ENCODE results near the gene SDC1. TPM values are rescaled to one million over a fixed set of nuclear protein-coding genes. Genes with fewer than 3 reads are reported as not detected.

The SDC1 gene
- polyA plus RNA-seq, 1 of the 3 experiments (the other 2 are of a cell fraction), result 122 TPM

GRCh38 chr2:20180676-20181648 is 44.0 kb downstream of the SDC1 start:
- no peaks in the 10 kb centered on the region for H3K79me2 ChIP-seq (ENCODE audit: insufficient read depth)
- no peak overlapping the region for H3K4me2 ChIP-seq
- H3F3A ChIP-seq (replicated peaks; ENCODE audit: insufficient read depth), result no peaks in the 10 kb centered on the region
- no peak overlapping the region for H3K27ac ChIP-seq (ENCODE audit: low read depth in 2 of 2, low read length in 1 of 2)
- WGBS (ENCODE audit: low lambda C conversion rate), result 97% methylated on average over 14 of the region's 17 CpGs
- H3K9me3 ChIP-seq, result no peaks in the 10 kb centered on the region
- no peak for DNase-seq
- peaks cover 4 to 23% of the 10 kb centered on the region in 2 experiments; a peak in 2 of 4 replicates for H3K4me1 ChIP-seq (ENCODE audit: control insufficient read depth in 1 of 2, insufficient read depth in 2 of 2, low read depth in 1 of 2, low read length in 1 of 2)
- H3K4me3 ChIP-seq (ENCODE audit: low read depth in 2 of 2, low read length in 1 of 2), result no peak overlapping the region
- H3K27me3 ChIP-seq (ENCODE audit: insufficient read depth), result no peaks in the 10 kb centered on the region
- no peaks in the 10 kb centered on the region for H3K9me2 ChIP-seq
- no peaks in the 10 kb centered on the region for H4K20me1 ChIP-seq (ENCODE audit: insufficient read depth)
- no peak overlapping the region for H3K9ac ChIP-seq
- CTCF ChIA-PET, result interaction anchor here (1.1 to 1.3 kb wide), 2 partner anchors 13 to 44 kb away, joined by 3 read pairs; partner anchors contain the start of gene SDC1
- POLR2A ChIA-PET, result no interaction called here
- no peak for TF ChIP-seq EP300 (IDR thresholded peaks at IDR 0.05; ENCODE audit: borderline replicate concordance in 1 of 2, low read depth in 1 of 2, low read length in 1 of 2)
- TF ChIP-seq TAF1 (IDR thresholded peaks at IDR 0.05; ENCODE audit: borderline replicate concordance, low read depth, low read length), result no peak
- no peak for TF ChIP-seq SIN3A (IDR thresholded peaks at IDR 0.05; ENCODE audit: borderline replicate concordance, low read depth, low read length)
- TF ChIP-seq RFX5 (IDR thresholded peaks at IDR 0.05; ENCODE audit: low read length), result no peak
- no peak for TF ChIP-seq RXRA (IDR thresholded peaks at IDR 0.05; ENCODE audit: borderline replicate concordance, low read depth)
- no peak for TF ChIP-seq YY1 (IDR thresholded peaks at IDR 0.05; ENCODE audit: low read depth)
- TF ChIP-seq GABPA (IDR thresholded peaks at IDR 0.05; ENCODE audit: low read depth), result no peak
- TF ChIP-seq, protein P1, sequence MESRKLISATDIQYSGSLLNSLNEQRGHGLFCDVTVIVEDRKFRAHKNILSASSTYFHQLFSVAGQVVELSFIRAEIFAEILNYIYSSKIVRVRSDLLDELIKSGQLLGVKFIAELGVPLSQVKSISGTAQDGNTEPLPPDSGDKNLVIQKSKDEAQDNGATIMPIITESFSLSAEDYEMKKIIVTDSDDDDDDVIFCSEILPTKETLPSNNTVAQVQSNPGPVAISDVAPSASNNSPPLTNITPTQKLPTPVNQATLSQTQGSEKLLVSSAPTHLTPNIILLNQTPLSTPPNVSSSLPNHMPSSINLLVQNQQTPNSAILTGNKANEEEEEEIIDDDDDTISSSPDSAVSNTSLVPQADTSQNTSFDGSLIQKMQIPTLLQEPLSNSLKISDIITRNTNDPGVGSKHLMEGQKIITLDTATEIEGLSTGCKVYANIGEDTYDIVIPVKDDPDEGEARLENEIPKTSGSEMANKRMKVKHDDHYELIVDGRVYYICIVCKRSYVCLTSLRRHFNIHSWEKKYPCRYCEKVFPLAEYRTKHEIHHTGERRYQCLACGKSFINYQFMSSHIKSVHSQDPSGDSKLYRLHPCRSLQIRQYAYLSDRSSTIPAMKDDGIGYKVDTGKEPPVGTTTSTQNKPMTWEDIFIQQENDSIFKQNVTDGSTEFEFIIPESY (IDR thresholded peaks at IDR 0.05; ENCODE audit: borderline replicate concordance, low read depth), result no peak
- TF ChIP-seq FOXM1 (IDR thresholded peaks at IDR 0.05; ENCODE audit: low read depth), result no peak
- TF ChIP-seq MEF2A (IDR thresholded peaks at IDR 0.05; ENCODE audit: borderline replicate concordance, low read depth), result no peak
- TF ChIP-seq NRF1 (IDR thresholded peaks at IDR 0.05; ENCODE audit: low read depth, low read length), result no peak
- TF ChIP-seq RAD21 (IDR thresholded peaks at IDR 0.05; ENCODE audit: low read length), result no peak
- TF ChIP-seq FOSL2 (IDR thresholded peaks at IDR 0.05; ENCODE audit: borderline replicate concordance, low read depth), result no peak
- no peak for TF ChIP-seq ELF1 (IDR thresholded peaks at IDR 0.05)
- TF ChIP-seq TEAD4 (IDR thresholded peaks at IDR 0.05; ENCODE audit: borderline replicate concordance, insufficient read depth), result no peak
- no peak for TF ChIP-seq TCF12 (IDR thresholded peaks at IDR 0.05)
- TF ChIP-seq EZH2phosphoT487 (IDR thresholded peaks at IDR 0.05; ENCODE audit: borderline replicate concordance, low read depth), result no peak
- TF ChIP-seq USF1 (IDR thresholded peaks at IDR 0.05; ENCODE audit: borderline replicate concordance, low read depth), result no peak
- no peak for TF ChIP-seq MXI1 (IDR thresholded peaks at IDR 0.05; ENCODE audit: low read depth, low read length)
- no peak for TF ChIP-seq CTCF (IDR thresholded peaks at IDR 0.05)
- no peak overlapping the region for H2AFZ ChIP-seq (ENCODE audit: low read depth)
- no peaks in the 10 kb centered on the region for H3K36me3 ChIP-seq (replicated peaks in 1 of 2; ENCODE audit: control insufficient read depth in 1 of 2, insufficient read depth in 2 of 2, low read length in 1 of 2)
